Endothelial cell of umbilical vein (primary cell): ENCODE results near the gene C6orf89.

Experiments
- POLR2A ChIP-seq: IDR thresholded peaks from 2 replicates; pipeline ENCODE4 v1.6.1; 2012; ENCODE audit warnings: low read depth, mild to moderate bottlenecking, control low read depth, low read length
- TF ChIP-seq, protein P1 (sequence below), 2 donors: IDR thresholded peaks; 1 replicate in 1 of 2; 2 replicates in 1 of 2; pipeline ENCODE4 v1.5.1; 2011; ENCODE audit warnings: low read length in 2 of 2, mild to moderate bottlenecking in 2 of 2, moderate library complexity in 2 of 2, control low read depth in 1 of 2, inconsistent platforms in 1 of 2, low read depth in 1 of 2; ENCODE audit not compliant: insufficient read depth in 1 of 2; ENCODE audit errors: extremely low read depth in 1 of 2

DNA sequence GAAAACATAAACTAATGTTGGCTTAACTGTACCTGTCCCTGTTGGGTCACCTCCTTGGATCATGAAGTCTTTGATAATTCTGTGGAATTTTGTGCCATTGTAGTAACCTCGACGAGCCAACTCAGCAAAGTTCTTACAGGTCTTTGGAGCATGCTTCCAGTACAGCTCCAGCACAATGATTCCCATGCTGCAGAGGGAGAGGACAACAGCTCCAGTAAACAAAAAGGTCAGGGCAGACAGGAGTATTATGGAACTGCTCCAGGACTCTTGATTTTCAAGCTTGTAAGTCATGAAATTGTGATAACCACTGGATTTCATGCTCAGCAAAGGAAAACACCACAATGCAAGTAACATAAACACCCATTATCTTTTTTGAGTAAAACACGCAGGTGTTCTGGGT is 14.1 kb upstream of the C6orf89 start:
- no peak for TF ChIP-seq POLR2A
- TF ChIP-seq, protein P1, sequence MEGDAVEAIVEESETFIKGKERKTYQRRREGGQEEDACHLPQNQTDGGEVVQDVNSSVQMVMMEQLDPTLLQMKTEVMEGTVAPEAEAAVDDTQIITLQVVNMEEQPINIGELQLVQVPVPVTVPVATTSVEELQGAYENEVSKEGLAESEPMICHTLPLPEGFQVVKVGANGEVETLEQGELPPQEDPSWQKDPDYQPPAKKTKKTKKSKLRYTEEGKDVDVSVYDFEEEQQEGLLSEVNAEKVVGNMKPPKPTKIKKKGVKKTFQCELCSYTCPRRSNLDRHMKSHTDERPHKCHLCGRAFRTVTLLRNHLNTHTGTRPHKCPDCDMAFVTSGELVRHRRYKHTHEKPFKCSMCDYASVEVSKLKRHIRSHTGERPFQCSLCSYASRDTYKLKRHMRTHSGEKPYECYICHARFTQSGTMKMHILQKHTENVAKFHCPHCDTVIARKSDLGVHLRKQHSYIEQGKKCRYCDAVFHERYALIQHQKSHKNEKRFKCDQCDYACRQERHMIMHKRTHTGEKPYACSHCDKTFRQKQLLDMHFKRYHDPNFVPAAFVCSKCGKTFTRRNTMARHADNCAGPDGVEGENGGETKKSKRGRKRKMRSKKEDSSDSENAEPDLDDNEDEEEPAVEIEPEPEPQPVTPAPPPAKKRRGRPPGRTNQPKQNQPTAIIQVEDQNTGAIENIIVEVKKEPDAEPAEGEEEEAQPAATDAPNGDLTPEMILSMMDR (IDR thresholded peaks at IDR 0.05; ENCODE audit: extremely low read depth in 1 of 2, insufficient read depth in 1 of 2, low read depth in 1 of 2, low read length in 2 of 2) = no peak
